CMK (cell line): Measurements from ENCODE around the gene ITGA3.

Experiments used
- DNase-seq: peaks from one replicate; pipeline ENCODE4 v3.0.0-alpha.2; 2010; ENCODE audit warnings: low read depth

The ITGA3 gene

GRCh38 chr17:50129728-50130558 is 74.0 kb downstream of the ITGA3 start, which contains the start of gene SAMD14:
Gene SAMD14, minus strand, starts transcription at chr17:50130160. Its CDS starts 5,201 bp downstream, at chr17:50124959.
- no peak for DNase-seq

DNA sequence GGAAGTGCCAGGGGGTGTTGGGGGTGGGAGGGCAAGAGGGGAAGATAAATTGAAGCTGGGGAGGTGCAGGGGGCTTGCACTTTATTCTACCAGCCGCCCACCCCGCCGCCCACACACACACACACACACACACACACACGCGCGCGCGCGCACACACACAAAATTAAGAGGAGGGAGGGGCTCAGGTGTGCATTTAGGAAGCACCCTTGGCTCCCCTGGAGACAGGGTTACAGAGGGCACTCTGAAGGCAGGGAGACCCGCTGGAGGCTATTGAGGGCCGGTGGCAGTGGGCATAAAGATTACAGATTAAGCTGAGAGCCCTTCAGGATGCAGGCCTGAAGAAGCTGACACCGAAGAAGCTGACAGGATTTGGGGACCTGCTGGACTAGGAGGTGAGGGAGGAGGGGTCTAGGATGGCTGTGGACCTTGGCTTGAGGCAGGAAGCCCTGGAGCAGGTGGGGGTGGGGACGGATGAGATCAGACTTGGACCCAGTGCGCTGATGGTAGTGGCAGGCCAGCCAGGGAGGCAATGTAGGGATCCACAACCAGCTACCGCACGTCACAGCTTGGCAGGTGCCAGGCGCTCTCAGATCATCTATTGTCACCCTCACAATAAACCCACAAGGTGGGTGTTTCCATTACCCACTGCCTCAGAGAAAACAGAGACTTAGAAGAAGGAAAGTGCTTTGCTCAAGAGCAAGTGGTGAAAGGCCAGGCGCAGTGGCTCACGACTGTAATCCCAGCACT is 74.8 kb downstream of the ITGA3 start:
- DNase-seq: no peak

DNA sequence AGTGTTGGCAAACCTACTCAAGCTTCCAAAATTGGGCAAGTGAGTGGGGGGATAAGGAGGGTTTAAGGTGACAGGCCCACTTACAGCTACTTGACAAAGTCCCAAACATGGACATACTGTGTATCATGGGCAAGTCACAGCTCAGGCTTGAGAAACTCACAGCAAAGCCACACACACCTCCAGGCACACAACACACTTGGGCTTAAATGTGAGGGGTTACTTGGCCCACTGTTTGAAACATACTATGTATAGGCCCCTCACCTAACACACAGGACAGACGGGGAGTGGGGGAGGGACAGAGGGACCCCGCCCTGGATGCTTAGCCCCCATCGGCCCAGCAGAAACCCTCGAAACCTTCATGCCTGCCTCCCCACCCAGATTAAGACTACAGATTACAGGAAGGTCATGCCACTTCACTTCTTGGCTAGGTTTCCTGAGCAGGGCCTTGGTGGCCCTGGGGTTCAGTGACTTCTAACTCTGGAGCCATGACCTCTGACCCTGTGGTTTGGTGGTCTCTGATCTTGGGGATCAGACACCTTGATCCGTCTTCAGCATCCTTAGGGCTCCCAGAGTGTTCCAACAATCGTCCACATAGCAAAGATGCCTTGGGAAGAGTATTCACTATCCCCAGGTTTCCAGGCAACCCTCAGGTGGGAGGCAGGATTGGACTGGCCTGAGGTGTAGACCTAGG is 76.3 kb downstream of the ITGA3 start:
- no peak for DNase-seq

GRCh38 chr17:50133028-50133768 is 77.3 kb downstream of the ITGA3 start:
- no peak for DNase-seq

DNA sequence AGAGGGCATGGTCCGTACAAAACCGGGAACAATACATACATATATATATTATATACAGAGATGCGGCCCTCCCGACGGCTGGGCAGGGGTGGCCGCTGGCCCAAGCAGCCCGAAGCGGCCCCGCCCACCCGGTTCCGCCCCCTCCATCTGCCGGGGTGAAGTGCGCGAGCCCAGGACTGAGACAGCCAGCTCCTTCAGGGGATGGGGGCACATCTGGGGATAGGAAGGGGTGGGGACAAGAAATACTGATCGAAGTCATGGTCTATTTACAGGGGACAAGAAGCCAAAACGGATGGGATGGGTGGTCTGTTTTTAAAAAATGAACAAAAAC is 77.8 kb downstream of the ITGA3 start:
- DNase-seq: no peak

- no peak for DNase-seq
Measured at GRCh38 chr17:50134206-50135110, 78.5 kb downstream of the ITGA3 start.

DNA sequence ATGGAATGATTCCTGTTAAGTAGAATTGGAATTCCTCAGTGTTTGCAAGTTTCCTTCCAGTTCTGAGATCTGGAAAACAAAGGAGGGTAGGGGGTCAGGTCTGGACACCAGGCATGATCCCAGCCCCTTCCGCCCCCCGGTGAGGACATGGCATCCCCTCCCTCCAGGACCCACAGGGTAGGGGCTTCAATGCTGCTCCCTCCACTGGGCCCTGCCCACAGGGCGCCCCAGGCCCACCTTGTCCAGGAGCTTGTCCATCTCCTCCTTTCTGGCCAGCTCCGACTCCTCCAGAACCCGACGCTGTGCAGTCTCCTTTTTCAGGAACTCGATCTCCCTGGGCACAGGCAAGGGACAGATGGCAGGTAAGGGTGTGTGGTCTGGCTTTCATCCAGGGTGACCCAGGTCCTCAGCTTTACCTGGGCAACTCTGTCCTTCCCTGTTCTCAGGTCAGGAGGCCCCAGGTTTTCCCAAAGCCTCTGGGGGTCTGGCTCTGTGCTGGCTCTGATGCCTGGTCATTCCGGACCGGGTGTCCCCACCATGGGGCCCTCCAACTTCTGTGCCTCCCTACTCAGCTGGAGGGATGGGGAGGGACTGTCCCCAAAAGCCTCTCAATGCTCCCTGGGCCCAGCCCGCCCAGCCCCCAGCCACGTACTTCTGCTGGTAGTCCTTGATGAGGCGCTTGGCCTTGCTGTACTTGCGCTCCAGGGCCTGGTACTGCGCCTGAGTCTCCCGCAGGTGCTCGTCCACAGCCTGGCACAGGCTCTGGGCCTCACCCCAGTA is 79.6 kb downstream of the ITGA3 start:
- no peak for DNase-seq

- DNase-seq: no peak
Measured at GRCh38 chr17:50136096-50136687, 80.3 kb downstream of the ITGA3 start.

GRCh38 chr17:50137042-50137441 is 81.1 kb downstream of the ITGA3 start:
- DNase-seq: no peak

DNA sequence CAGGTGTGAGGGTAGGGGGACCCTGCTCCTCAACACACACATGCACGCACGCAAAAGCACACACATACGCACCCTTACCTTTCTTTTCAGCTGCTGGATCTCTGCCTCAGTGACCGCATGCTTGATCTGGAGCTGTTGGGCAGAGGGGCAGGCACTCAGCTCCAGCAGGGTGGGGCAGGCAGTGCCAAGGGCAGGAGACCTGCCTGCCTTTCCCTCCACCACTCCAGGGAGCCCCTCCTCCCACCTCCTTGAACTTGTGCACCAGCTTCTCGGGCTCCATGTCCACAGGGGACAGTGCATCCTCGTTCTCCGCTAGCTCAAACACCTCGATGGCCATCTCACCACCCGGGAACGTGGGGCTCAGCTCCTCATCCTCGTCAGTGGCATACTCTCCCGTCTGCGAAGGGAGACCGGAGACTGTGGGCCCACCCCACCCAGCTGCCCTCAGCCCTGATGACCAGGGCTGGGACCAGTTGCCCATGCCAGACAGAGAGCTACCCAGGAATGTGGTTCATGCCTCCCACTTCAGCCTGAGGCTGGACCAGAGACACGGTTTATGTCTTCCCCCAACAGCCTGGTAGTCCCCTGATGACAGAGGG is 83.4 kb downstream of the ITGA3 start:
- no peak for DNase-seq
